K562 (cell line): ENCODE results near the gene DDX20.

Source experiments
- HINFP ChIP-seq: fragments of 450-650 bp; conservative IDR thresholded peaks from 2 replicates; pipeline ENCODE4 v1.6.1; 2016; ENCODE audit warnings: missing genetic modification characterization, low read depth, mild to moderate bottlenecking, control low read depth, missing compliant biosample characterization
- MED1 ChIP-seq: sonication (generic); formaldehyde crosslinking; IDR thresholded peaks from 2 replicates; pipeline ENCODE4 v1.8.1; 2023; ENCODE audit warnings: missing genetic modification reagents, borderline replicate concordance
- SMC3 ChIP-seq: conservative IDR thresholded peaks from 2 replicates; pipeline ENCODE4 v1.6.1; 2011; ENCODE audit warnings: low read depth, low read length, improper control_type of control experiment; ENCODE audit not compliant: insufficient read depth
- TCF7 ChIP-seq: sonication (generic); IDR thresholded peaks from 2 replicates; pipeline ENCODE4 v1.6.1; 2016; ENCODE audit warnings: antibody characterized with exemption, borderline replicate concordance

- TF ChIP-seq MED1 (CRISPR knock-in tag) (no peak), HINFP (tag) (no peak), TCF7 (no peak), SMC3 (no peak)
Observed at GRCh38 chr1:111727056-111727455, 28.6 kb upstream of the DDX20 start.
